Non-pigmented ciliary epithelial cell (primary cell): ENCODE results near the gene TICRR.

Experiments used
- DNase-seq: peaks from one replicate; pipeline ENCODE4 v3.0.0-alpha.2; 2010; ENCODE audit warnings: low read depth

Gene TICRR

GRCh38 chr15:89672221-89673164, 97.2 kb downstream of the TICRR start:
- DNase-seq: no peak

DNA sequence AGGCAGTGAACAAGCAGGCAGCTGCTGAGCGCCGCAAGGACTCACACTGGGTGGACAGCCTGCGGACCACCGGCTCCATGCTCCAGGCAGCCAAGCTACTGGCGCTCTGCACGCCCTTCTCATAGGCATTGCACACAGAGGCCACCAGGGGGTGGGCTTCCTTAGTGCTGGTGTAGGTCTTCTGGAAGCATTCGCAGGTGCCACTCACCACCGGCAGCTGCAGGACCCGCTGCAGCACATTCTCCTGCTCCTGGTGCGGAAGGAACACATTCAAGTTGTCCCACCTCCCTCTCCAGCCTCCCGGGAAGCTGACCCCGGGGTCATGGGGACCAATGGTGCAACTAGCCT, 97.9 kb downstream of the TICRR start:
- no peak for DNase-seq

DNA sequence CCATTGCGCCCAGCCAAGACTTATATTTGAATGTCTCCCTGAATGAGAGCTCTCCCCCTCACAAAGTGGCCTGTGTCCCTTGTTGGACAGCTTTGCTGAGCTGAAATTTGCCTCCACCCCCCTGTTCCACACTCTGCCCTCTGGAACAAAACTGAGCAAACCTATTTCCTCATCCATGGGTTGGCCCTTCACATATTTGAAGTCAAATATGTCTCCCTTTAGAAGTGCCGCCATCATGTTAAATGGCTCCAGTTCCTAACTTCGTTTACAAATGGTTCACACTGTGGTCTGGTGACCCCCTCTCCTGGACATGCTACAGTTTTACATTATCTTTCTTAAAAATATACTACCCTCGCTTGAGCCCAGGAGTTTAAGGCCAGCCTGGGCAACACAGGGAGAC, 99.3 kb downstream of the TICRR start:
- DNase-seq: no peak

DNA sequence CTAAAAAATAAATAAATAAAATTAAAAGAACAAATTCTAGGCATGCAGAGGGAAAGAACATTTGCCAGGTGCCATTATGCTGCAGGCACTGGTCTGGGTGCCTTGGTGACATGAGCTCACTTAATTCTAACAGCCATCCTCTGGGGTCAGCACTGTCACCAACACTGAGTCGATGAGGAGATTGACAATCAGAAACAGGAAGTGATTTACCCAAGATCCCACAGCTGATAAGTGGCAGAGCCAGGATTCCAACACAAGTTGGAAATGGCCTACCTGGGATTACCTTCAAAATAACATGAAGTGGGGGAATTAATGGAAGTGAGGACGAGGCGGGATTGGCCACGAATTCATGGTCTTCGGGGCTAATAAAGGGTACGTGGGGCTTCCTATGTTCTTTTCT, 100.3 kb downstream of the TICRR start:
- DNase-seq: no peak

GRCh38 chr15:89677381-89677780, 102.1 kb downstream of the TICRR start:
- DNase-seq: no peak
